ENCODE measurements around the gene MYO1F. TPM values are rescaled to one million over a fixed set of nuclear protein-coding genes. Genes with fewer than 3 reads are reported as not detected.
"Not testable (repeated sequence)": the region's sequence is repeated elsewhere in the genome, so short reads cannot be mapped to it uniquely, and the experiment has no call there.

Gene MYO1F
- total RNA-seq, 4 donors from 2014 or later = 20.3 to 61.5 (median 21.7) TPM

DNA sequence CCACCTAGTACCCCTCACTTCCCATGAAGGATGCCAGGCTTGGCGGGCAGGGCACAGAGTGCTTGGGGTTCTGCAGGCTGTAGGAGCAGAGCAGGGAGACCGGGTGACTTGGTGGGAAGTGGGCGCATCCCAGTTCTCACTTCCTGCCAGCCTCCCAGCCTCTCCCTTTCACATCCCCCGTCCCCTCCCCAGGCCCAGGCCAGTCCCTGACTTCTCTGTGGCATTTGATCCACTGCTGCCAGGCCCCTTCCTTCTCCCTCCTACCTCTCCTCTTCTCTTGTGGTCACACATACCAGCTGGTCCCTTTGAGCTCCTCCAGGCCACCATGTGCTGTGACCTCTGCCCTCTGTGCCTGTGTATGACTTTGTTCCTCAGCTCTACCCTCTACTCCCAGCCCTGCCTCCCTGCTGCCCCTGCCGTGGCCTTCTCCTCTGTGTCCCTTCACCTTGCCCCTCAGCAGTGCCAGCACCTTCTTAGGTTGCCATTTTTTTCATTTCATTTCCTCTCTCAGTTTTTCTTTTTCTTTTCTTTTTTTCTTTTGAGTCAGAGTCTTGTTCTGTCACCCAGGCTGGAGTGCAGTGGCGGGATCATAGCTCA lies 19.5 kb downstream of the MYO1F start:
- Histone ChIP-seq H3K9me3 (no peaks in the 10 kb centered on the region), H3K36me3 (no peaks in the 10 kb centered on the region), H3K27me3 (no peaks in the 10 kb centered on the region), H3K27ac (no peak overlapping the region), H3K4me3 (no peak overlapping the region), H3K4me1 (peaks cover 0 to 8% (median 0%) of the 10 kb centered on the region in 4 donors)
- WGBS, 2 donors = 65 to 66% methylated on average over 6 of the region's 6 CpGs
- no peak for DNase-seq (ENCODE audit: low spot score in 2 of 2)
- TF ChIP-seq POLR2A (IDR thresholded peaks at IDR 0.05) = no peak
- TF ChIP-seq, protein P1, sequence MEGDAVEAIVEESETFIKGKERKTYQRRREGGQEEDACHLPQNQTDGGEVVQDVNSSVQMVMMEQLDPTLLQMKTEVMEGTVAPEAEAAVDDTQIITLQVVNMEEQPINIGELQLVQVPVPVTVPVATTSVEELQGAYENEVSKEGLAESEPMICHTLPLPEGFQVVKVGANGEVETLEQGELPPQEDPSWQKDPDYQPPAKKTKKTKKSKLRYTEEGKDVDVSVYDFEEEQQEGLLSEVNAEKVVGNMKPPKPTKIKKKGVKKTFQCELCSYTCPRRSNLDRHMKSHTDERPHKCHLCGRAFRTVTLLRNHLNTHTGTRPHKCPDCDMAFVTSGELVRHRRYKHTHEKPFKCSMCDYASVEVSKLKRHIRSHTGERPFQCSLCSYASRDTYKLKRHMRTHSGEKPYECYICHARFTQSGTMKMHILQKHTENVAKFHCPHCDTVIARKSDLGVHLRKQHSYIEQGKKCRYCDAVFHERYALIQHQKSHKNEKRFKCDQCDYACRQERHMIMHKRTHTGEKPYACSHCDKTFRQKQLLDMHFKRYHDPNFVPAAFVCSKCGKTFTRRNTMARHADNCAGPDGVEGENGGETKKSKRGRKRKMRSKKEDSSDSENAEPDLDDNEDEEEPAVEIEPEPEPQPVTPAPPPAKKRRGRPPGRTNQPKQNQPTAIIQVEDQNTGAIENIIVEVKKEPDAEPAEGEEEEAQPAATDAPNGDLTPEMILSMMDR (IDR thresholded peaks at IDR 0.05) = no peak

DNA sequence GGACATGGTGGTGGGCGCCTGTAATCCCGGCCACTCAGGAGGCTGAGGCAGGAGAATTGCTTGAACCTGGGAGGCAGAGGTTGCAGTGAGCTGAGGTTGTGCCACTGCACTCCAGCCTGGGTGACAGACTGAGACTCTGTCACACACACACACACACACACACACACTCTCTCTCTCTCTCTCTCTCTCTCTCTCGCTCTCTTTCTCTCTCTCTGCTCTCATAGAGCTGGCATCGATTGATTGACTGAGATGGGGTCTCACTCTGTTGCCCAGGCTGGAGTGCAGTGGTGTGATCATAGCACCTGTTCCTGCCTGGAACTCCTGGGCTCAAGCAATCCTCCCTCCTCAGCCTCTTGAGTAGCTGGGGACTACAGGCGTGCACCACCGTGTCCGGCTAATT lies 23.5 kb downstream of the MYO1F start:
- Histone ChIP-seq H3K36me3 (peaks cover 0 to 25% (median 0%) of the 10 kb centered on the region in 3 donors), H3K27ac (peak overlapping the region in 1 of 4 donors; percentile 55)
- H3K4me3 ChIP-seq; H3K9me3 ChIP-seq; H3K4me1 ChIP-seq; H3K27me3 ChIP-seq; DNase-seq (ENCODE audit: low spot score in 2 of 2): not testable (repeated sequence)
- 94 to 96% methylated on average over 7 of the region's 7 CpGs for WGBS, 2 donors

DNA sequence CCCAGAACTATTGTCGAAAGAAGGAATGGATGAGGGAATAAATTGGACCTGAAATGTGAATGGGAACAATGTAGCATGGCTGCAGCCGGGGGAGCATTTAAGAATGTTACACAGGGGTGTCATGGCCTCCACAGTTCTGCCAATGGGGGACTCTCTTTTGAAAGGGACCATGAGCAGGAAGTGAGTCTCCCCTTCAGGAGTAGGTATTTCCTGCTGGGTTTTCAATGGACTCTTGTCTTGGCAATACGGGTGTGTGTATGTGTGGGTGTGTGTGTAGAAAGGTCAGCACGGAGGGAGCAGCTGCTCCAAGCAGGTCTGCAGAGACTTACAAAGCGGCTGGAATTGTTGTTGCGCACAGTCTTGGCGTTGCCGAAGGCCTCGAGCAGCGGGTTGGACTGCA lies 24.4 kb downstream of the MYO1F start:
- peak overlapping the region in 1 of 4 donors; percentile 1 for H3K4me3 ChIP-seq
- WGBS, 2 donors = 35 to 48% methylated on average over 10 of the region's 10 CpGs

DNA sequence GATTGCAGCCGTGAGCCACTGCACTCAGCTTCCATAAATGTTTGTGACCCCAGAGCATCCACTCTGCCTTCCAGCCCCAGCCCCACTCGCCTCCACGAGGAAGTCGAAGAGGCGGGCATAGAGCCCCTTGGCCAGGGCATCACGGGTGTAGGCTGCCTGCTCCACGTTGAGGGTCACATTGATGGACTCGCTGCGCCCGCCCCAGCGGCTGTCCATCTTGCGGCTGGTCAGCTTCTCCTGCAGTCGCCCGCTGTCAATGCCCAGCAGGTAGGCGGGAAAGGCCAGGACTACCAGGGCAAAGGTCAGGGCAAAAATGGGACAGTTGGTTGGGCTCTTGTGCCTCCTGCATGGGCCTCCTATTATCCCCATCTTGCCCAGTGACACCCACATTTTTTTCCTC lies 27.2 kb downstream of the MYO1F start:
- 90 to 92% methylated on average over 11 to 15 of the region's 15 CpGs for WGBS, 2 donors
- H3K27me3 ChIP-seq = no peaks in the 10 kb centered on the region
- no peaks in the 10 kb centered on the region for H3K9me3 ChIP-seq
- no peak for DNase-seq (ENCODE audit: low spot score in 2 of 2)
- peaks cover 0 to 61% (median 0%) of the 10 kb centered on the region in 3 donors for H3K36me3 ChIP-seq
- peaks cover 0 to 8% (median 0%) of the 10 kb centered on the region in 4 donors for H3K4me1 ChIP-seq
- no peak overlapping the region for H3K4me3 ChIP-seq
- no peak overlapping the region for H3K27ac ChIP-seq
- TF ChIP-seq EP300 (IDR thresholded peaks at IDR 0.05) = no peak
- no peak for TF ChIP-seq POLR2A (IDR thresholded peaks at IDR 0.05)
- TF ChIP-seq, protein P1 (IDR thresholded peaks at IDR 0.05) = no peak

More for the DNA sequence above, 24.4 kb downstream of the MYO1F start:
- Histone ChIP-seq H3K36me3 (peaks cover 0 to 34% (median 0%) of the 10 kb centered on the region in 3 donors), H3K27me3 (no peaks in the 10 kb centered on the region), H3K27ac (peak overlapping the region in 3 of 4 donors; percentile 7 to 55 (median 33)), H3K9me3 (no peaks in the 10 kb centered on the region), H3K4me1 (peaks cover 0 to 8% (median 0%) of the 10 kb centered on the region in 4 donors)
- DNase-seq (ENCODE audit: low spot score in 2 of 2) = no peak
- TF ChIP-seq, protein P1 (IDR thresholded peaks at IDR 0.05) = no peak

DNA sequence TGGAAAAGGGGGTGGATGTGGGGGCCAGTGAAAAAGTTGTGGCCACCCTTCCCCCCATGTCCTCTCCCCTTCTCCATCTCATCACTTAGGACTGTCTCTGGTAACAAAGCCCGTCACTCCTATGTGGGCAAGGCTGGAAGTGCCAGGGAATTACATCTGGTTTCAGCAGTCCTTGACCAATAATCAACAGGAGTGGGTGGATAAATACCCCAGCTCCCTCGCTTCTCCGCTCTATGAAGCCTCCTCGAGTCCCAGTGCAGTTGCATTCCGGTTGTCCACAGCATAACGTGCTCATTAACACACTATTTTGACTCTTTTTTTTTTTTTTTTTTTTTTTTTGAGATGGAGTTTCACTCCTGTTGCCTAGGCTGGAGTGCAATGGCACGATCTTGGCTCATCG lies 31.5 kb downstream of the MYO1F start:
- peaks cover 0 to 80% (median 0%) of the 10 kb centered on the region in 3 donors for H3K36me3 ChIP-seq
- H3K27ac ChIP-seq = no peak overlapping the region
- no peaks in the 10 kb centered on the region for H3K27me3 ChIP-seq
- no peak overlapping the region for H3K4me3 ChIP-seq
- TF ChIP-seq EP300 (IDR thresholded peaks at IDR 0.05) (no peak), POLR2A (IDR thresholded peaks at IDR 0.05) (no peak)
- TF ChIP-seq, protein P1 (IDR thresholded peaks at IDR 0.05) = no peak
- DNase-seq (ENCODE audit: low spot score in 2 of 2) = no peak
- no peaks in the 10 kb centered on the region for H3K9me3 ChIP-seq
- WGBS, 2 donors = 92 to 93% methylated on average over 8 of the region's 8 CpGs
- H3K4me1 ChIP-seq = no peaks in the 10 kb centered on the region

Data from tibial nerve (tissue), 4 donors.